Kidney (tissue), 14 donors: ENCODE results near the gene LATS2. TPM values are rescaled to one million over a fixed set of nuclear protein-coding genes. Genes with fewer than 3 reads are reported as not detected.
A peak's percentile ranks its signal among the peaks of the same experiment; 100 is the strongest.

Experiments used
- DNase-seq, 5 donors: peaks; one replicate each; pipeline ENCODE4 v3.0.0-alpha.2; 2013 to 2020
- FAIRE-seq: peaks from 2 replicates; lab custom pipeline; 2012; peaks lifted over from hg19 to GRCh38; lab: Jason Lieb, UNC
- H3K27ac ChIP-seq, 2 donors: one replicate each; pipeline ENCODE4 v1.7.0; 2013; ENCODE audit warnings: low read depth in 2 of 2, low read length in 2 of 2, inconsistent platforms in 1 of 2
- H3K27me3 ChIP-seq: one replicate; pipeline ENCODE4 v1.7.1; 2013; ENCODE audit warnings: low read length, inconsistent platforms; ENCODE audit not compliant: control insufficient read depth, insufficient read depth
- H3K36me3 ChIP-seq, 3 donors: one replicate each; pipeline versions ENCODE4 v1.7.0 to v1.7.1; 2013; ENCODE audit warnings: low read length in 3 of 3, control low read depth in 1 of 3, inconsistent platforms in 1 of 3; ENCODE audit not compliant: insufficient read depth in 3 of 3, control insufficient read depth in 2 of 3
- H3K4me1 ChIP-seq, 3 donors: one replicate each; pipeline versions ENCODE4 v1.7.0 to v1.7.1; 2013; ENCODE audit warnings: low read length in 3 of 3, inconsistent platforms in 1 of 3, low read depth in 1 of 3; ENCODE audit not compliant: control insufficient read depth in 2 of 3, insufficient read depth in 2 of 3
- H3K4me3 ChIP-seq, 3 donors: one replicate each; pipeline versions ENCODE4 v1.7.0 to v1.8.1; 2013; ENCODE audit warnings: low read length in 3 of 3, control low read depth in 1 of 3, inconsistent platforms in 1 of 3
- H3K9ac ChIP-seq, 3 donors: one replicate each; pipeline versions ENCODE4 v1.7.0 to v1.7.1; 2013; ENCODE audit warnings: low read length in 3 of 3, control low read depth in 1 of 3, inconsistent platforms in 1 of 3
- H3K9me3 ChIP-seq, 3 donors: one replicate each; pipeline versions ENCODE4 v1.7.0 to v1.7.1; 2013; ENCODE audit warnings: low read length in 3 of 3, control low read depth in 1 of 3, inconsistent platforms in 1 of 3; ENCODE audit not compliant: control insufficient read depth in 2 of 3, insufficient read depth in 1 of 3
- CTCF ChIP-seq: IDR thresholded peaks from 3 replicates; pipeline ENCODE4 v1.5.1; 2012; ENCODE audit warnings: mild to moderate bottlenecking, moderate library complexity, borderline replicate concordance; ENCODE audit not compliant: insufficient read depth; ENCODE audit errors: extremely low read depth
- intact Hi-C: fragments of 100-400 bp; cut with DNase I; formaldehyde crosslinking; loops from one replicate; pipeline ENCODE4 v1.11.1; 2022
- polyA plus RNA-seq: library from polyadenylated mRNA; stranded (reverse); fragments of 350-450 nt; fragmentation: Illumina TruSeq; extraction: RNeasy Lipid Tissue Mini Kit (QIAGEN cat#74804); gene quantifications from one replicate; pipeline ENCODE4 v1.2.3, GENCODE V29; 2014; ENCODE audit warnings: low read depth, low replicate concordance; ENCODE audit not compliant: insufficient read depth
- total RNA-seq: library from RNA; stranded (reverse); fragmentation: NEBNext Ultra II Directional; extraction: Animal tissue kit (Norgen Biotek cat#: 25700); gene quantifications from one replicate; pipeline ENCODE4 v1.2.1, GENCODE V29; 2021
- donor health status: control.
- donor health status: control.
- donor health status: control.
- donor health status: control.
- donor health status: control.
- donor health status: DM: yes; HTN: yes; CAD: no.
- donor health status: Normal renal cell carcinoma (clear cell type).

LATS2 gene
- total and polyA plus RNA-seq, 2 donors from 2014 or later: 5.5 to 26.3 TPM

- Histone ChIP-seq H3K27ac (no peak overlapping the region), H3K36me3 (no peaks in the 10 kb centered on the region), H3K9ac (no peak overlapping the region), H3K4me3 (peak overlapping the region; percentile 46 to 68 (median 66)), H3K9me3 (no peaks in the 10 kb centered on the region), H3K4me1 (peaks cover 0 to 3% (median 0%) of the 10 kb centered on the region in 3 donors), H3K27me3 (no peaks in the 10 kb centered on the region)
- no peak for TF ChIP-seq CTCF
- FAIRE-seq (no peak), DNase-seq (peak in 4 of 5 donors; percentile 68 to 83 (median 75))
- intact Hi-C loops: no loop called here
Observed at GRCh38 chr13:21075379-21076249, 14.2 kb upstream of the LATS2 start.

GRCh38 chr13:21075011-21075378 is 13.6 kb upstream of the LATS2 start:
- H3K4me3 ChIP-seq: peak overlapping the region in 2 of 3 donors; percentile 66 to 68
- H3K4me1 ChIP-seq: no peaks in the 10 kb centered on the region
- DNase-seq: no peak
- H3K36me3 ChIP-seq: no peaks in the 10 kb centered on the region
- no peak for TF ChIP-seq CTCF
- H3K9me3 ChIP-seq: no peaks in the 10 kb centered on the region
- H3K9ac ChIP-seq: no peak overlapping the region
- H3K27ac ChIP-seq: no peak overlapping the region
- intact Hi-C loops: no loop called here
- FAIRE-seq: no peak
- no peaks in the 10 kb centered on the region for H3K27me3 ChIP-seq

GRCh38 chr13:21074546-21074945 is 13.2 kb upstream of the LATS2 start:
- Histone ChIP-seq H3K9ac (no peak overlapping the region), H3K4me3 (peak overlapping the region in 1 of 3 donors; percentile 68), H3K27me3 (no peaks in the 10 kb centered on the region), H3K9me3 (no peaks in the 10 kb centered on the region), H3K4me1 (no peaks in the 10 kb centered on the region), H3K36me3 (no peaks in the 10 kb centered on the region), H3K27ac (no peak overlapping the region)
- DNase-seq (peak in 2 of 5 donors; percentile 6 to 47), FAIRE-seq (no peak)
- TF ChIP-seq CTCF: no peak
- intact Hi-C loops: no loop called here
